Activated CD4-positive, CD25-positive, alpha-beta regulatory T cell treated with anti-CD3 and anti-CD28 coated beads, Interleukin-2, amount 50 U/mL, for 24 hours (primary cell): ENCODE results near the gene SLC9B1.

Source experiments
- ATAC-seq, 2 donors: fragments of 150-1000 bp; cut with Tn5 transposase; one replicate each; pipeline ENCODE4 v1.10.0; 2021; ENCODE audit warnings: mild to moderate bottlenecking in 1 of 2, moderate library complexity in 1 of 2

The SLC9B1 gene

DNA sequence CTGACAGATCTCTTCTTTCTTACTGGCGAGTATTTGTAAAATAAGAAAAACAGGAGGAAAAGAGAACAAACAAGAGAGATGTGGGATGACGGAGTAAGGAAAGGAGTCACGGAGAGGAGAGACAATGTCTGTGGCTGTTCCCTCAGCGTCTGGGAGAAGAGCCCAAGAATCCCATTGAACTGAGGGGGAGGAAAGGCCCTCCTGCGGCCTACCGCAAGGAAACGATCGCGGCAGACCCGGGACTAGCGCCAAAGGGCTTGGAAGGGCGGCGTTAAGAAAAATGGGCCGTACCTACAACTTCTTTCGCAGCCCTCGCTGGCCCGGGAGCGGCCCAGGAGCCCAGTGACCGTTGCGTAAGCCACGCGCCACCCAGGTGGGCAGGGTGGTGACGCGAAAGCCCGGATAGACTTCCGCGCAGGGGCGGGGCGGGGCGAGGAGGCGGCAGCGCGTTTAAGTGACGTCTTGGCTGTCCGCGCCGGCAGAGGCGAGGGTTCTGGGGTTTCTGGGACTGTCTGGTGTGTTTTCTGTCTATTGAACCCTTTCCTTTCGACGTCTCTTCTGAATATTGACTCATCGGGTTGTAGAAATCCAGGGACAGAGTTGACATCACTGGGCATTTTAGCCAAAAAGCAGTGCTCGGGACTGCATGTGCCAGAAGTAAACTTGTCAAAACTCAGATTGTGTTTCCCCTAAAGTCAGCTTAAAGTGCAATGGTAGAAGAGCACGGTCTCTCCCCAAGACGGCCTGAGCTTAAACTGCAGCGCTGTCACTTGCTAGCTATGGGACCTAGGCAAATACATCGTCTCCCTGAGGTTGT lies at the start of gene SLC9B1:
SLC9B1 (minus strand) TSS at position 398 of the 817 bp plus-strand sequence. CDS start 27,994 bp downstream, outside the sequence.
- ATAC-seq = peak; percentile 98

DNA sequence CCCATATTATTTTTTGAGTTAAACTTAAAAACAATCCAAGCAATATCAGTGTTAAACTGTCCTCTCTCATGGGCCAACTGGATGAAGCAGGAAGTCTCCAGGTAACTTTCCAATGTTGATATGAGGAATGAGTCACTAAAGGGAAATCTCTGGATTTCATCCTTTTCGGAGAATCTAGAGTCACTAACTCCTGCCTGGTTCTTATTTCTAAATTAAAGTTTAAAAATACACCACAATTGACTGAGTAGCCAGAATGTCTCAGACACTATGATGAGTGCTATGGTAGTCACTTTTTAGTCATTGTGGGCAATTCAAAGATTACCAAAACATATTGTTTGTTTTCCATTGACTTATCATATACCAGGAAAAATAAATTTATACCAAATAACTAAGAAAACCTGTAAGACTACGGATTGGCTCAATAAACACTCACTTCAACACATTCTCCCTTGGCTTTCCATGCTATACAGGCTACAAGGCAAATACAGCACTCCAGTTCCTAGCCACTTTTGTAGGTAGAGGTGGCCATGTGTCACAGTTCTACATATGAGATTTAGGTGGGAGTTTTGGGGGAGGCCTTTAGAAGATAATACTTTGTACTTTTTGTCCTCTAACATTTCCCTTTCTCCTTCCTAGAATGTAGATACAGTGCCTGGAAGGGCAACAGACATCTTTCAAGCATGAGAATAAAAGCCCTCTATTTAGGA lies 48.5 kb upstream of the SLC9B1 start:
- ATAC-seq = peak; percentile 78 to 80

DNA sequence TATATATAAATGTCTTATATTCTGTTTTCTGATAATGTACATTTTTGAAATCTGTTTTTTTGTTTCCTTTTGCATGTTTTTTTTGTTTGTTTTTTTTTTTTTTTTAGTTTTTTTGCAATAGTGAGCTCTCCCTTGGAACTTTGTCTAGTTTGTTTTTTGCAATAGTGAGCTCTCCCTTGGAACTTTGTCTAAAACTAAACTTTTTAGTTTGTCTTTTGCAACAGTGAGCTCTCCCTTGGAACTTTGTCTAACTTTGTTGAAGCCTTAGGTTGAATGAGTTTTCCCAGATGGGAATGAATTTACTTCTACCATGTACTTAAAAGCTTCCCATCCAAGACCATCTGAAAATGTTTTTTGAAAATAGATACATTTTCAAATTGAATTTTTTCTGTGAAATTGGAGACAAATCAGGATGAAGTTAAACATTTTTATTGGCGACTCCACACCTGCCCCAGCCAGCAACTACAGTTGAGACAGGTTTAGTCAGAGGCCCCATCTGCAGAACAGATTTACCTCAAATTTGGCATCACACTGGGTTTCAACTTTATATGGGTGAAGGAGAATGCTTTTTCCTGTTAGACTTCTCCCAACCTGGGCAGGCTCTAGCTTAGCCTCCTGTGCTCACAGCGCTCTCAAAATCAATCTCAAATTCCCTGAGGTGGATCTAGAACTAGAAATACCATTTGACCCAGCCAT lies 41.1 kb upstream of the SLC9B1 start:
- no peak for ATAC-seq

GRCh38 chr4:103054030-103054429 lies 34.5 kb upstream of the SLC9B1 start:
- ATAC-seq = no peak

- ATAC-seq = no peak
These were observed 33.3 kb upstream of the SLC9B1 start for GRCh38 chr4:103052779-103053178.

GRCh38 chr4:103052145-103052544 lies 32.6 kb upstream of the SLC9B1 start:
- ATAC-seq = no peak

DNA sequence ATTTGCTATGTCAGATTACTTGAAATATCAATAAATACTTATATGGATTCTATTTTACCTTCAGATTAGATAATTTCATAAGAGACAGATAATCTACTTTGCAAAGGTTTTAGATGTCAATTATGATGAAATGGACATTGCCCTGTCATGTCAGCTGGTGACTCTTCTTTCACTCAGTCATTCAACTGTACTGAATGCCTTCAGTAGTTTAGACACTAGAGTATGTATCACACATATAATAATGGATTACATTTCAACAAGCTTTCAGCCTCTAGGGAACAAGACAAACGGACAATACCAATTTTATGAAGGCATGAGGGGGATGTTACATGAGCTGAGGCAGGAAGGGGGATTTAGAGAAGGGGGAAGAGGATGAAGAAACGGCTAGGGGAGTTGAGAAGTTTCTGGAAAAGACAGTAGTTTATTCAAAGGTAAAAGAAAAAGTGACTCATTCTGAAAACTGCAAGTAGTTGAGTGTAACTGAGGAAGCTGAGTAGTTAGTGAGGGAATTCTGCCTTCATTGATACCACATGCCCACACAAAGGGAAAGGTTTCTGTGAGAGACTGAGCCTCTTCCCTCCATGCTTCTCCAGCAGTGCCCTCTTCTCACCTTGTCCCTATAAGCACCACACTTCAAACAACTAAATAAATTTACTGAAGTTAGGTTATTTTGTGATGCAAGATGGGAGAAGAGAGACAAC lies 31.4 kb upstream of the SLC9B1 start:
- ATAC-seq = no peak

GRCh38 chr4:103046416-103047290 lies 27.1 kb upstream of the SLC9B1 start:
- ATAC-seq = peak; percentile 84 to 87

DNA sequence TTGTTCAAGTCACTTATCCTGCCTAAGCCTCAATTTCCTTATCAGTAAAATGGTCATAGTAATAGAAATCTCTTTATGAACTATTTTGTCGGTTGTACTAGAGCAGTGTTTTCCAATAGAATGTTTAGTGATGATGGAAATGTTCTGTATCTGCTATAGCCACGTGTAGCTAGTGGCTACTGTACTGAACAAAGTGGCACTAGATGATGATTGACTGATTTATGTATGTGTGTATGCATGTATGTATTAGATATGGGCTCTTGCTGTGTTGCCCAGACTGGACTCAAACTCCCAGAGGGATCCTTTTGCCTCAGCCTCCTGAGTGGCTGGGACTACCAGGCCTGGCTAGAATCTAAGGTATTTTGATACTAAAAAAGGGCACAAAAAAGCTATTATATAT lies 24.7 kb upstream of the SLC9B1 start:
- no peak for ATAC-seq

GRCh38 chr4:103036169-103036568 lies 16.7 kb upstream of the SLC9B1 start:
- no peak for ATAC-seq

- no peak for ATAC-seq
These were observed 13.1 kb upstream of the SLC9B1 start for GRCh38 chr4:103032574-103032973.

DNA sequence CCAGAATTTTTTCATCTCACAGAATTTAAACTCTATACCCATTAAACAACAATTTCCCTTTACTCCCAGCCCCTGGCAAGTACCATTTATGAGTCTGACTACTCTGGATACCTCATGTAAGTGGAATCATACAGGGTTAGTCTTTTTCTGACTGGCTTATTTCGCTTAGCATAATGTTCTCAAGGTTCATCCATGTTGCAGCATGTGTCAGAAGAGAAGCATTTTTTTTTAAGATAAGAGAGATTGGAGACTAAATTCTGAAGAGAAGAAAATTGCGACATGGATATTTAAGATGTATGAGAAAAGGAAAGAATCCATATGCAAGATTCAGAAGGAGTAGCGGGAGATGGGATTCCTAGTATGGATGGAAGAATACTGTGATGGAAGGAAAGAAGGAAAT lies 11.3 kb upstream of the SLC9B1 start:
- no peak for ATAC-seq

DNA sequence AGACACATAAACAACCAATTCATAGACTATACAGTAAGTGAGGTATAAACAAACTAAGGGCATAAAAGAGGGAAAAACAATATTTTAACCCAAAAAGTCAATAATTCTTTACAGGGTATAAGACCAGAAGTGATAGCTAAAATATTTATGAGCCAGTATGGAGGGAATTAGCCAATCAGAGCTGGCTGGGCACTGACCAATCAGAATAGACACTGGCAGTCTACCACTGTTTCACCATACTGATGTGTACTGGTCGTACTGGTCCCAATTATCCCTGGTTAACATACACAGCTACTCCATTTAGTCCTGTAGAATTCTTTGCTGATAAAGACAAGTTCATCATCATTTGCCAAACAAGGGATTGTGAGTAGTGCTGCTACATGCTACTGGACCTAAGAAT lies 9.8 kb upstream of the SLC9B1 start:
- ATAC-seq = no peak

GRCh38 chr4:103026868-103027267 lies 7.4 kb upstream of the SLC9B1 start:
- no peak for ATAC-seq

- no peak for ATAC-seq
These were observed 5.5 kb upstream of the SLC9B1 start for GRCh38 chr4:103024996-103025395.

DNA sequence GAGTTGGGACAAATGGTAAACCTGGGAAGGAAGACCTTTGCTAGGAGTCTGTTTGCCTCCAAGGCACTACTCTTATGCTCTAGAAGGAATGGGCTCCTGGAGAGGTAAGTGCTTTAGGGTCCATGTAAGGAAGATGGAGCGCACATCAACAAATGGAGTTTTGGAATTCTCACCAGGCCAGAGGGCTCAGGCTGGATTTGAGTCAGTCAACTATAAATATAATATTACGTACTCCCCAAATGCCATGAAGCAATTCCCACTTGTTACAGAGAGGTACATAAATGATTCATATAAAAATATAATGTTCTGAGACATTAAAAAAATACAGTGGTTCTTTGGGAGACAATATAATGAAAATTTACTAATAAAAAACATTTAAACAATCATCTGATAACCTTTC lies 1.6 kb upstream of the SLC9B1 start:
- ATAC-seq = no peak

- ATAC-seq = no peak
These were observed 856 bp downstream of the SLC9B1 start for GRCh38 chr4:103018391-103019307.

DNA sequence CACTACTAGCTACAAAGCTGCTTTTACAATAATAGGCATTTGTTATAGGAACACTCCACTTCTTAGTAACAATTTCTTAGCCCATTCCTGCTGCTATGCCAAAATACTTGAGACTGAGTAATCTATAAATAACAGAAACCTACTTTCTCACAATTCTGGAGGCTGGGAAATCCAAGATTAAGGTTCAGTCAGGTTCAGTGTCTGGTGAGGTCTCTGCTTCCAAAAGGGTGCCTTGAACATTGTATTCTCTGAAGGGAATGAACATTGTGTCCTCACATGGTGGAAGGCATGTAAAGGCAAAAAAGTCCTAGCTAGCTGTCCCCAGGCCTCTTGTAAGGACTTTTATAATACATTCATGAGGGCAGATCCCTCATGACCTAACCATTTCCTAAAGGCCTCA lies 7.0 kb downstream of the SLC9B1 start:
- no peak for ATAC-seq

DNA sequence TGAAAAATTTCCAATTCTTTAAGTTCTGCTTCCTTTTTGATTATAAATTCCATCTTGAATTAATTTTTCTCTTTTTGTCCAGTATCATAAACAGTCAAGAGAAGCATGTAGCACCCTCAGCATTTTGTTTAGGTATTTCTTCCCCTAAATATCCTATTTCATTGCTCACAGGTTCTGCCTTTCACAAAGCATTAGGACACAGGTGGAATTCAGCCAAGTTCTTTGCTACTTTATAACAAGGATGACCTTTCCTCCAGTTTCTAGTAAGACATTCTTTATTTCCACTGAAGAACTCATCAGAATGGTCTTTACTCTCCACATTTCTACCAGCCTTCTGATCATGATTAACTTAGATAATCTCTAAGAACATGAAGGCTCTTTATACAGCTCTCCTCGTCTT lies 7.4 kb downstream of the SLC9B1 start:
- ATAC-seq = no peak

GRCh38 chr4:103011378-103012025 lies 8.0 kb downstream of the SLC9B1 start:
- no peak for ATAC-seq
